Epithelial cell of esophagus (primary cell): ENCODE results near the gene IMPA2.
"Not testable (repeated sequence)": the region's sequence is repeated elsewhere in the genome, so short reads cannot be mapped to it uniquely, and the experiment has no call there.

Source experiments
- DNase-seq: peaks from one replicate; pipeline ENCODE4 v3.0.0; 2010; ENCODE audit warnings: low read depth
- H3K4me3 ChIP-seq: 2 replicates; pipeline ENCODE4 v1.5.1; 2011; ENCODE audit warnings: mild to moderate bottlenecking, low read length, control low read depth
- CTCF ChIP-seq: IDR thresholded peaks from 2 replicates; pipeline ENCODE4 v1.5.1; 2011; ENCODE audit warnings: low read depth, mild to moderate bottlenecking, low read length, control low read depth, inconsistent platforms; ENCODE audit not compliant: insufficient read depth; ENCODE audit errors: missing control alignments

The IMPA2 gene

GRCh38 chr18:11981192-11981542, at the start of gene IMPA2:
Gene IMPA2 (plus strand): TSS chr18:11981507. CDS start chr18:11981670, 163 bp downstream.
- peak; percentile 100 for DNase-seq
- peak within 1 kb of the TSS; percentile 85 for H3K4me3 ChIP-seq
- TF ChIP-seq CTCF: no peak

- no peak for TF ChIP-seq CTCF
- H3K4me3 ChIP-seq: no peak overlapping the region
- DNase-seq: no peak
These were observed 48.9 kb upstream of the IMPA2 start for GRCh38 chr18:11932393-11932792.

- DNase-seq: peak; percentile 78
- peak; percentile 81 for TF ChIP-seq CTCF
- no peak overlapping the region for H3K4me3 ChIP-seq
These were observed 43.3 kb upstream of the IMPA2 start for GRCh38 chr18:11937874-11938478.

GRCh38 chr18:11940956-11941355, 40.4 kb upstream of the IMPA2 start:
- TF ChIP-seq CTCF: no peak
- DNase-seq: no peak
- no peak overlapping the region for H3K4me3 ChIP-seq

GRCh38 chr18:11943551-11943950, 37.8 kb upstream of the IMPA2 start:
- no peak for TF ChIP-seq CTCF
- H3K4me3 ChIP-seq: no peak overlapping the region
- no peak for DNase-seq

GRCh38 chr18:11944252-11944651, 37.1 kb upstream of the IMPA2 start:
- H3K4me3 ChIP-seq: no peak overlapping the region
- no peak for TF ChIP-seq CTCF
- DNase-seq: no peak

GRCh38 chr18:11944786-11945185, 36.5 kb upstream of the IMPA2 start:
- TF ChIP-seq CTCF: no peak
- DNase-seq: no peak
- no peak overlapping the region for H3K4me3 ChIP-seq

- not testable (repeated sequence) for H3K4me3 ChIP-seq
- peak; percentile 67 for DNase-seq
These were observed 35.3 kb upstream of the IMPA2 start for GRCh38 chr18:11945834-11946659.
